ENCODE measurements around the gene PDIA2.
"Not testable (repeated sequence)": the region's sequence is repeated elsewhere in the genome, so short reads cannot be mapped to it uniquely, and the experiment has no call there.

Gene PDIA2

DNA sequence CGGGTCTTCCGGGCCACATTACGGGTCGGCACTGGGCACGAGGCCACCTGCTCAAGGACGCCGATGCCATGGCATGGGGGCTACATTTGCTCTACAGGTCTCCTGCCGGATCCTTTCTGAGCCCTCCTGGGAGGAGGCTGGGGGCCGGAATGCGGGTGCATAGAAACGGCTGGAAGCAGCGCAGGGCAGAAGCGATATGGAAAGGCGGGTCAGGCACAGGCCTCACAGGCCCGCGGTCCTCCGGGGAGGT, 41.2 kb downstream of the PDIA2 start:
- Histone ChIP-seq H3K9ac (ENCODE audit: low read length) (no peak overlapping the region), H3K4me3 (ENCODE audit: low read length) (no peak overlapping the region), H3K9me3 (ENCODE audit: control insufficient read depth, low read length) (no peaks in the 10 kb centered on the region), H3K27me3 (replicated peaks; ENCODE audit: control insufficient read depth, insufficient read depth, low read length) (no peaks in the 10 kb centered on the region), H3K4me1 (ENCODE audit: control insufficient read depth, insufficient read depth, low read length) (peaks cover 6% of the 10 kb centered on the region), H3K36me3 (ENCODE audit: control insufficient read depth, insufficient read depth, low read length, severe bottlenecking) (no peaks in the 10 kb centered on the region)
- no peak for DNase-seq (ENCODE audit: low read depth)

DNA sequence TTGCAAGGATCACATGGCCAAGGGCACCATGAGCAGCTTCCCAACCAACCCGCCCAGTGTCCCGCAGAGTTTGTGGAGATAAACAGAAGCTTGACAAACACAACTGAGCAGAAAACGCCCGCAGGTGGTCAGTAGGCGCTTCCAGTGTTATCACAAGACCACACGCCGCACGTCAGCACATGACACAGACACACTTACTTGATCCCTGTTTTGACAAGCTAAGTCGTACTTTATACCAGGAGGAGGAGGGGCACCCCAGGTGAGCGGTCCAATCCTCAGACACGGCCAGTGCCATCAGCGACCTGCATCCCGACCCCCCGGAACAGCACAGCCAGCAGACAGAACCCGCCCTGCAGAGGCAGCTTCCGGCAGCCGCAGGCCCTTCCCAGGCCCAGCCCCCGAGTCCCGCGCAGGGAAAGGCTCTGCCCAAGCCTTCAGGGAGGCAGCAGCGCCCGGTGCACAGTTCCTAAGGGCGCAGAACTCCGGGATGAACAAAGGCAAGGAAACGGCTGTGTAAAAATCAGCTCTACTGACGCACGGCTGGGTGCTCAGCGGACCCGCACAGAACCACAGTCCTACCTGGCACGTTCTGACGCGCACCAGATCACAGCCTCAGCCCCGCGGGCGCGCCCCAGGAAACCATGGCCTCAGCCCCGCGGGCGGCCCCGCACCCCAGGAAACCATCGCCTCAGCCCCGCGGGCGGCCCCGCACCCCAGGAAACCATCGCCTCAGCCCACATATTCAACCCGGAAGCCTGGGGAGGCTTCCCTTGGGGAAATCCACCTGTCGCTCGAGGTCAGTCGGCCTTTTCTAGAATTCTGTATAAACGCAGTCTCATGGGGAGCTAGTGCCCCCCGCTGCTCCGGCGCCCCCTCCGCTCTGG, 41.7 kb downstream of the PDIA2 start:
- Histone ChIP-seq H3K9ac (ENCODE audit: low read length) (no peak overlapping the region), H3K27me3 (replicated peaks; ENCODE audit: control insufficient read depth, insufficient read depth, low read length) (no peaks in the 10 kb centered on the region), H3K36me3 (ENCODE audit: control insufficient read depth, insufficient read depth, low read length, severe bottlenecking) (no peaks in the 10 kb centered on the region), H3K9me3 (ENCODE audit: control insufficient read depth, low read length) (no peaks in the 10 kb centered on the region), H3K4me1 (ENCODE audit: control insufficient read depth, insufficient read depth, low read length) (peaks cover 6% of the 10 kb centered on the region), H3K4me3 (ENCODE audit: low read length) (no peak overlapping the region)
- no peak for DNase-seq (ENCODE audit: low read depth)

GRCh38 chr16:325375-326145, 42.6 kb downstream of the PDIA2 start:
- no peaks in the 10 kb centered on the region for H3K36me3 ChIP-seq (ENCODE audit: control insufficient read depth, insufficient read depth, low read length, severe bottlenecking)
- no peaks in the 10 kb centered on the region for H3K9me3 ChIP-seq (ENCODE audit: control insufficient read depth, low read length)
- no peak for DNase-seq (ENCODE audit: low read depth)
- H3K27me3 ChIP-seq (replicated peaks; ENCODE audit: control insufficient read depth, insufficient read depth, low read length), result no peaks in the 10 kb centered on the region
- no peak overlapping the region for H3K4me3 ChIP-seq (ENCODE audit: low read length)
- no peak overlapping the region for H3K9ac ChIP-seq (ENCODE audit: low read length)
- peaks cover 13% of the 10 kb centered on the region for H3K4me1 ChIP-seq (ENCODE audit: control insufficient read depth, insufficient read depth, low read length)

DNA sequence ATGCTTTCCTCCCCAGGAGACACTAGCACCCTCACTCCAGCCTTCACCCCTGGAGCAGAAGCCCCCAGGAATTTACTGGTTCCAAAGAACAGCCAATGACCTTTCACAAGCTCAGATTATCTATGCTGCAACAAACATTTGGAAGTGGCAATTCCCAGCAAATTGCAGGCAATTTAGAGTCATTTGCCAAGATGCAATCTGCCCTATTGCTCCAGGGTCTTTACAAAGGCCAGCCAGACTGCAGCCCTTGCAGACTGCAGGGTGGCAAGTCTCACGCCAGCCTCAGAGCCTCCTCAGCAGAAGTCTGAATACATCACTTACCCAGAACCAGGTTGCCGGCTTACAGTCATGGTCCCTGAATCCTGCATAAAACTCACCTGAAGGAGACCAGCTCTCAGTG, 47.8 kb downstream of the PDIA2 start:
- Histone ChIP-seq H3K4me3 (ENCODE audit: low read length) (no peak overlapping the region), H3K4me1 (ENCODE audit: control insufficient read depth, insufficient read depth, low read length) (peaks cover 27% of the 10 kb centered on the region)
- DNase-seq (ENCODE audit: low read depth), result no peak

DNA sequence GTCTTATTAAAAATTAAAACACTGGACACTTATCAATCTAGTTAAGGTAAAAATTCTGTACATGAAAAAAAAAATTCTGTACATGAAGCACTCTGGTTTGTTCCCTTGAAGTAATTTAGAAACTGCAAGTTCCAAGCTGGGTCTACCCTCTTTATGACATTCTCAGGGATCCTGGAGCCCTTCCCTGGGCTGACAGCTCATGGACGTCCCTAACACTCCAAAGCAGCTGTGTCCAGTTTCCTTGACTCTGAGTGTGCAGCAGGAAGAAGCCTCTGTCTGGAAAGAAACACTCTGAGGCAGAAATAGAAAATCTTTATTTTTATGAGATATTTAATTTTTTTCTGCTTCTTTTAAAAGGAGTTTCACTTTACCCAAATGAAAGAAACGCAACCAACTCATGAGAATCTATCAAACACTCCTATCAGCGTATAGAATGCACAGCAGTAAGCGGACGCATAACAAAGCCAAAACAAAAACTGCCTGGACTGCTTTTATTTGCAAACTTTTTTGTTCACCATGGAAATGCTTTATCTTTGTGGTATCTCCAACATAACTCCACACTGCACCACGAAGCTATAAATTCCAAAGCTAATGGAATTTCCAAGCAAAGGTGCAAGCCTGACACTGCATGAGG, 48.3 kb downstream of the PDIA2 start:
- not testable (repeated sequence) for H3K36me3 ChIP-seq (ENCODE audit: control insufficient read depth, insufficient read depth, low read length, severe bottlenecking); H3K27me3 ChIP-seq (replicated peaks; ENCODE audit: control insufficient read depth, insufficient read depth, low read length); H3K9me3 ChIP-seq (ENCODE audit: control insufficient read depth, low read length); DNase-seq (ENCODE audit: low read depth); H3K4me3 ChIP-seq (ENCODE audit: low read length)
- H3K4me1 ChIP-seq (ENCODE audit: control insufficient read depth, insufficient read depth, low read length), result peaks cover 27% of the 10 kb centered on the region
- peak overlapping the region; percentile 53 for H3K9ac ChIP-seq (ENCODE audit: low read length)

More for the DNA sequence above, 47.8 kb downstream of the PDIA2 start:
- Histone ChIP-seq H3K9ac (ENCODE audit: low read length) (peak overlapping the region; percentile 53), H3K36me3 (ENCODE audit: control insufficient read depth, insufficient read depth, low read length, severe bottlenecking) (no peaks in the 10 kb centered on the region), H3K27me3 (replicated peaks; ENCODE audit: control insufficient read depth, insufficient read depth, low read length) (no peaks in the 10 kb centered on the region), H3K9me3 (ENCODE audit: control insufficient read depth, low read length) (no peaks in the 10 kb centered on the region)

DNA sequence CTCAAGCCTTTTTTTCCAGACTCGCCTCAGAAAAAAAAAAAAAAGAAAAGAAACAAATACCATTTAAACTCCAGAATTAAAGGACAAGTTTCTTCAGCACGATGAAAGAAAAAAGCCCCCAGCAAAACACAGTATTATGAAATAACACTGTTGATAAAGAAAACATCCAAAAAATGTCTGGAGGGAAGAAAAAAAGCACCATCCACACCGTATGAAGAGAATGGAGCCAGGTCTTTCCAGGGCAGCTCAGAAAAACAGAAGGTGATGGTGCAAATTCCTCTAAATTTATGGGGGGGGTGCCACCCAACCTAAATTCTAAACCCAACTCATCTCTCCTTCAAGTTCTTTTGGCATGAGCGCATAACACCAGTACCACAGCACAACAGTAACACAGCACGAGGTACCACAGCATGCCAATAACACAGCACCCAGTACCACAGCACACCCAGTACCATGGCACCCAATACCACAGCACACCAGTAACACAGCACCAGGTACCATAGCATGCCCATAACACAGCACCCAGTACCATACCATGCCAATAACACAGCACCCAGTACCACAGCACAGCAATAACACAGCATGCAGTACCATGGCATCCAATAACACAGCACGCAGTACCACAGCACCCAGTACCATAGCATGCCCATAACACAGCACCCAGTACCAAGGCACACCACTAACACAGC, 50.6 kb downstream of the PDIA2 start:
- Histone ChIP-seq H3K4me1 (ENCODE audit: control insufficient read depth, insufficient read depth, low read length) (peaks cover 21% of the 10 kb centered on the region), H3K36me3 (ENCODE audit: control insufficient read depth, insufficient read depth, low read length, severe bottlenecking) (no peaks in the 10 kb centered on the region), H3K4me3 (ENCODE audit: low read length) (no peak overlapping the region), H3K27me3 (replicated peaks; ENCODE audit: control insufficient read depth, insufficient read depth, low read length) (no peaks in the 10 kb centered on the region), H3K9me3 (ENCODE audit: control insufficient read depth, low read length) (no peaks in the 10 kb centered on the region), H3K9ac (ENCODE audit: low read length) (no peak overlapping the region)
- DNase-seq (ENCODE audit: low read depth), result peak; percentile 38

DNA sequence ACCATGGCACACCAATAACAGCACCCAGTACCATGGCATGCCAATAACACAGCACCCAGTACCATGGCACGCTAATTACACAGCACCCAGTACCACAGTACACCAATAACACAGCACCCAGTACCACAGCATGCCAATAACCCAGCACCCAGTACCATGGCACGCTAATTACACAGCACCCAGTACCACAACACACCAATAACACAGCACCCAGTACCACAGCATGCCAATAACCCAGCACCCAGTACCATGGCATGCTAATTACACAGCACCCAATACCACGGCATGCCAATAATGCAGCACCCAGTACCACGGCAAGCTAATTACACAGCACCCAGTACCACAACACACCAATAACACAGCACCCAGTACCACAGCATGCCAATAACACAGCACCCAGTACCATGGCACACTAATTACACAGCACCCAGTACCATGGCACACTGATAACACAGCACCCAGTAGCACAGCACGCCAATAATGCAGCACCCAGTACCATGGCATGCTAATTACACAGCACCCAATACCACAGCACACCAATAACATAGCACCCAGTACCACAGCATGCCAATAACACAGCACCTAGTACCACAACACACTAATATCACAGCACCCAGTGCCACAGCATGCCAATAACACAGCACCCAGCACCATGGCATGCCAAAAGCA, 51.3 kb downstream of the PDIA2 start:
- H3K4me3 ChIP-seq (ENCODE audit: low read length); H3K27me3 ChIP-seq (replicated peaks; ENCODE audit: control insufficient read depth, insufficient read depth, low read length); H3K9me3 ChIP-seq (ENCODE audit: control insufficient read depth, low read length); DNase-seq (ENCODE audit: low read depth); H3K36me3 ChIP-seq (ENCODE audit: control insufficient read depth, insufficient read depth, low read length, severe bottlenecking); H3K9ac ChIP-seq (ENCODE audit: low read length): not testable (repeated sequence)
- H3K4me1 ChIP-seq (ENCODE audit: control insufficient read depth, insufficient read depth, low read length), result peaks cover 21% of the 10 kb centered on the region

- H3K27me3 ChIP-seq (replicated peaks; ENCODE audit: control insufficient read depth, insufficient read depth, low read length); H3K4me3 ChIP-seq (ENCODE audit: low read length); DNase-seq (ENCODE audit: low read depth); H3K9ac ChIP-seq (ENCODE audit: low read length); H3K9me3 ChIP-seq (ENCODE audit: control insufficient read depth, low read length); H3K36me3 ChIP-seq (ENCODE audit: control insufficient read depth, insufficient read depth, low read length, severe bottlenecking): not testable (repeated sequence)
- H3K4me1 ChIP-seq (ENCODE audit: control insufficient read depth, insufficient read depth, low read length), result peaks cover 19% of the 10 kb centered on the region
These were observed 52.1 kb downstream of the PDIA2 start for GRCh38 chr16:334861-335632.

GRCh38 chr16:336269-336668, 53.3 kb downstream of the PDIA2 start:
- H3K36me3 ChIP-seq (ENCODE audit: control insufficient read depth, insufficient read depth, low read length, severe bottlenecking), result no peaks in the 10 kb centered on the region
- H3K4me3 ChIP-seq (ENCODE audit: low read length), result no peak overlapping the region
- H3K9me3 ChIP-seq (ENCODE audit: control insufficient read depth, low read length), result no peaks in the 10 kb centered on the region
- H3K4me1 ChIP-seq (ENCODE audit: control insufficient read depth, insufficient read depth, low read length), result peaks cover 7% of the 10 kb centered on the region
- H3K27me3 ChIP-seq (replicated peaks; ENCODE audit: control insufficient read depth, insufficient read depth, low read length), result no peaks in the 10 kb centered on the region
- no peak for DNase-seq (ENCODE audit: low read depth)
- no peak overlapping the region for H3K9ac ChIP-seq (ENCODE audit: low read length)
